Measurements from ENCODE around the gene VENTX.

Gene VENTX

GRCh38 chr10:133269367-133269766, 31.7 kb downstream of the VENTX start:
- Histone ChIP-seq H3K4me3 (ENCODE audit: low read length in 2 of 2) (no peak overlapping the region), H3K9me3 (ENCODE audit: control insufficient read depth in 2 of 2, low read length in 2 of 2) (no peaks in the 10 kb centered on the region), H3K9ac (ENCODE audit: low read length in 2 of 2) (no peak overlapping the region), H3K4me1 (ENCODE audit: control insufficient read depth, insufficient read depth, low read length) (peaks cover 2% of the 10 kb centered on the region), H3K27ac (ENCODE audit: low read length) (no peak overlapping the region), H3K36me3 (ENCODE audit: control insufficient read depth in 2 of 2, insufficient read depth in 2 of 2, low read length in 2 of 2) (no peaks in the 10 kb centered on the region), H3K27me3 (ENCODE audit: control insufficient read depth in 1 of 2, insufficient read depth in 2 of 2, low read length in 2 of 2) (no peaks in the 10 kb centered on the region)

- Histone ChIP-seq H3K9me3 (ENCODE audit: control insufficient read depth in 2 of 2, low read length in 2 of 2) (no peaks in the 10 kb centered on the region), H3K27me3 (ENCODE audit: control insufficient read depth in 1 of 2, insufficient read depth in 2 of 2, low read length in 2 of 2) (peaks cover 0 to 4% of the 10 kb centered on the region in 2 donors), H3K27ac (ENCODE audit: low read length) (no peak overlapping the region), H3K36me3 (ENCODE audit: control insufficient read depth in 2 of 2, insufficient read depth in 2 of 2, low read length in 2 of 2) (no peaks in the 10 kb centered on the region), H3K9ac (ENCODE audit: low read length in 2 of 2) (no peak overlapping the region), H3K4me3 (ENCODE audit: low read length in 2 of 2) (no peak overlapping the region), H3K4me1 (ENCODE audit: control insufficient read depth, insufficient read depth, low read length) (no peaks in the 10 kb centered on the region)
Measured at GRCh38 chr10:133270204-133270603, 32.5 kb downstream of the VENTX start.

GRCh38 chr10:133270773-133271297, 33.2 kb downstream of the VENTX start:
- H3K36me3 ChIP-seq (ENCODE audit: control insufficient read depth in 2 of 2, insufficient read depth in 2 of 2, low read length in 2 of 2): no peaks in the 10 kb centered on the region
- H3K4me1 ChIP-seq (ENCODE audit: control insufficient read depth, insufficient read depth, low read length): no peaks in the 10 kb centered on the region
- H3K27ac ChIP-seq (ENCODE audit: low read length): no peak overlapping the region
- H3K27me3 ChIP-seq (ENCODE audit: control insufficient read depth in 1 of 2, insufficient read depth in 2 of 2, low read length in 2 of 2): peaks cover 0 to 8% of the 10 kb centered on the region in 2 donors
- no peak overlapping the region for H3K9ac ChIP-seq (ENCODE audit: low read length in 2 of 2)
- no peaks in the 10 kb centered on the region for H3K9me3 ChIP-seq (ENCODE audit: control insufficient read depth in 2 of 2, low read length in 2 of 2)
- H3K4me3 ChIP-seq (ENCODE audit: low read length in 2 of 2): no peak overlapping the region

- Histone ChIP-seq H3K27ac (ENCODE audit: low read length) (no peak overlapping the region), H3K9me3 (ENCODE audit: control insufficient read depth in 2 of 2, low read length in 2 of 2) (no peaks in the 10 kb centered on the region), H3K4me1 (ENCODE audit: control insufficient read depth, insufficient read depth, low read length) (peaks cover 3% of the 10 kb centered on the region), H3K36me3 (ENCODE audit: control insufficient read depth in 2 of 2, insufficient read depth in 2 of 2, low read length in 2 of 2) (no peaks in the 10 kb centered on the region), H3K27me3 (ENCODE audit: control insufficient read depth in 1 of 2, insufficient read depth in 2 of 2, low read length in 2 of 2) (peaks cover 4 to 13% of the 10 kb centered on the region in 2 donors), H3K4me3 (ENCODE audit: low read length in 2 of 2) (no peak overlapping the region), H3K9ac (ENCODE audit: low read length in 2 of 2) (no peak overlapping the region)
Measured at GRCh38 chr10:133271521-133272300, 34.1 kb downstream of the VENTX start.

GRCh38 chr10:133272301-133272963, 34.8 kb downstream of the VENTX start:
- Histone ChIP-seq H3K9ac (ENCODE audit: low read length in 2 of 2) (no peak overlapping the region), H3K9me3 (ENCODE audit: control insufficient read depth in 2 of 2, low read length in 2 of 2) (no peaks in the 10 kb centered on the region), H3K4me3 (ENCODE audit: low read length in 2 of 2) (no peak overlapping the region), H3K27me3 (ENCODE audit: control insufficient read depth in 1 of 2, insufficient read depth in 2 of 2, low read length in 2 of 2) (peaks cover 4 to 13% of the 10 kb centered on the region in 2 donors), H3K4me1 (ENCODE audit: control insufficient read depth, insufficient read depth, low read length) (peaks cover 3% of the 10 kb centered on the region), H3K36me3 (ENCODE audit: control insufficient read depth in 2 of 2, insufficient read depth in 2 of 2, low read length in 2 of 2) (no peaks in the 10 kb centered on the region), H3K27ac (ENCODE audit: low read length) (no peak overlapping the region)

- H3K4me1 ChIP-seq (ENCODE audit: control insufficient read depth, insufficient read depth, low read length): peaks cover 3% of the 10 kb centered on the region
- no peaks in the 10 kb centered on the region for H3K36me3 ChIP-seq (ENCODE audit: control insufficient read depth in 2 of 2, insufficient read depth in 2 of 2, low read length in 2 of 2)
Measured at GRCh38 chr10:133272964-133273420, 35.3 kb downstream of the VENTX start.

GRCh38 chr10:133273534-133274143, 36.0 kb downstream of the VENTX start:
- Histone ChIP-seq H3K4me1 (ENCODE audit: control insufficient read depth, insufficient read depth, low read length) (peaks cover 6% of the 10 kb centered on the region), H3K9me3 (ENCODE audit: control insufficient read depth in 2 of 2, low read length in 2 of 2) (no peaks in the 10 kb centered on the region), H3K9ac (ENCODE audit: low read length in 2 of 2) (no peak overlapping the region), H3K27ac (ENCODE audit: low read length) (no peak overlapping the region), H3K27me3 (ENCODE audit: control insufficient read depth in 1 of 2, insufficient read depth in 2 of 2, low read length in 2 of 2) (peaks cover 4 to 13% of the 10 kb centered on the region in 2 donors), H3K36me3 (ENCODE audit: control insufficient read depth in 2 of 2, insufficient read depth in 2 of 2, low read length in 2 of 2) (peaks cover 0 to 2% of the 10 kb centered on the region in 2 donors), H3K4me3 (ENCODE audit: low read length in 2 of 2) (no peak overlapping the region)

More at GRCh38 chr10:133272964-133273420, 35.3 kb downstream of the VENTX start:
- peaks cover 4 to 13% of the 10 kb centered on the region in 2 donors for H3K27me3 ChIP-seq (ENCODE audit: control insufficient read depth in 1 of 2, insufficient read depth in 2 of 2, low read length in 2 of 2)
- no peak overlapping the region for H3K27ac ChIP-seq (ENCODE audit: low read length)
- no peak overlapping the region for H3K4me3 ChIP-seq (ENCODE audit: low read length in 2 of 2)
- H3K9me3 ChIP-seq (ENCODE audit: control insufficient read depth in 2 of 2, low read length in 2 of 2): no peaks in the 10 kb centered on the region
- no peak overlapping the region for H3K9ac ChIP-seq (ENCODE audit: low read length in 2 of 2)

GRCh38 chr10:133274751-133275683, 37.4 kb downstream of the VENTX start:
- peaks cover 6% of the 10 kb centered on the region for H3K4me1 ChIP-seq (ENCODE audit: control insufficient read depth, insufficient read depth, low read length)
- no peak overlapping the region for H3K27ac ChIP-seq (ENCODE audit: low read length)
- H3K27me3 ChIP-seq (ENCODE audit: control insufficient read depth in 1 of 2, insufficient read depth in 2 of 2, low read length in 2 of 2): peaks cover 4 to 13% of the 10 kb centered on the region in 2 donors
- H3K9ac ChIP-seq (ENCODE audit: low read length in 2 of 2): no peak overlapping the region
- H3K4me3 ChIP-seq (ENCODE audit: low read length in 2 of 2): no peak overlapping the region
- no peaks in the 10 kb centered on the region for H3K9me3 ChIP-seq (ENCODE audit: control insufficient read depth in 2 of 2, low read length in 2 of 2)
- peaks cover 4 to 10% of the 10 kb centered on the region in 2 donors for H3K36me3 ChIP-seq (ENCODE audit: control insufficient read depth in 2 of 2, insufficient read depth in 2 of 2, low read length in 2 of 2)

GRCh38 chr10:133275684-133276092, 38.0 kb downstream of the VENTX start:
- H3K27ac ChIP-seq (ENCODE audit: low read length): no peak overlapping the region
- no peak overlapping the region for H3K4me3 ChIP-seq (ENCODE audit: low read length in 2 of 2)
- H3K36me3 ChIP-seq (ENCODE audit: control insufficient read depth in 2 of 2, insufficient read depth in 2 of 2, low read length in 2 of 2): peaks cover 7 to 15% of the 10 kb centered on the region in 2 donors
- no peaks in the 10 kb centered on the region for H3K9me3 ChIP-seq (ENCODE audit: control insufficient read depth in 2 of 2, low read length in 2 of 2)
- H3K27me3 ChIP-seq (ENCODE audit: control insufficient read depth in 1 of 2, insufficient read depth in 2 of 2, low read length in 2 of 2): peaks cover 4 to 13% of the 10 kb centered on the region in 2 donors
- H3K9ac ChIP-seq (ENCODE audit: low read length in 2 of 2): no peak overlapping the region
- peaks cover 6% of the 10 kb centered on the region for H3K4me1 ChIP-seq (ENCODE audit: control insufficient read depth, insufficient read depth, low read length)

GRCh38 chr10:133276100-133276434, 38.4 kb downstream of the VENTX start:
- no peak overlapping the region for H3K27ac ChIP-seq (ENCODE audit: low read length)
- no peak overlapping the region for H3K4me3 ChIP-seq (ENCODE audit: low read length in 2 of 2)
- H3K27me3 ChIP-seq (ENCODE audit: control insufficient read depth in 1 of 2, insufficient read depth in 2 of 2, low read length in 2 of 2): peaks cover 4 to 13% of the 10 kb centered on the region in 2 donors
- H3K9ac ChIP-seq (ENCODE audit: low read length in 2 of 2): no peak overlapping the region
- no peaks in the 10 kb centered on the region for H3K9me3 ChIP-seq (ENCODE audit: control insufficient read depth in 2 of 2, low read length in 2 of 2)
- peaks cover 7 to 15% of the 10 kb centered on the region in 2 donors for H3K36me3 ChIP-seq (ENCODE audit: control insufficient read depth in 2 of 2, insufficient read depth in 2 of 2, low read length in 2 of 2)
- peaks cover 6% of the 10 kb centered on the region for H3K4me1 ChIP-seq (ENCODE audit: control insufficient read depth, insufficient read depth, low read length)
